Measurements from ENCODE around the gene SPACA6. TPM values are rescaled to one million over a fixed set of nuclear protein-coding genes. Genes with fewer than 3 reads are reported as not detected.

SPACA6 gene
- 5.5 and 21.2 TPM in 2 replicates for total RNA-seq

GRCh38 chr19:51693260-51693659, at the start of gene SPACA6:
SPACA6 (plus strand) TSS chr19:51693330; CDS start chr19:51693527, 197 bp downstream.

GRCh38 chr19:51646730-51647129, 46.4 kb upstream of the SPACA6 start, which contains the start of gene SIGLEC14:
SIGLEC14 (minus strand) TSS chr19:51646825; CDS start chr19:51646759, 66 bp downstream.

GRCh38 chr19:51751655-51752054, 58.5 kb downstream of the SPACA6 start, which contains the start of gene FPR1:
FPR1 (minus strand) TSS chr19:51751878; CDS start chr19:51746994, 4,884 bp downstream.

Small RNAs within 50 kb of the gene (small RNA-seq; reads per million reads assigned to genes)
- gene AC018755.2 = not detected
- gene MIR125A = not detected
- 0.58 reads per million, percentile 34 among the genes with 10 or more reads in this experiment for gene MIR99B
- gene MIRLET7E = not detected

Other genes starting within 250 kb of the SPACA6 start
- not detected in 2 replicates for gene SIGLEC8, start 234.9 kb upstream of the SPACA6 start, total RNA-seq
- gene CEACAM18, start 214.8 kb upstream of the SPACA6 start, total RNA-seq = not detected in 2 replicates
- gene SIGLEC12, start 191.5 kb upstream of the SPACA6 start, total RNA-seq = not detected in 2 replicates
- not detected in 2 replicates for gene SIGLEC6, start 161.7 kb upstream of the SPACA6 start, total RNA-seq
- 5.5 and 6.4 TPM in 2 replicates for gene ZNF175, start 122.0 kb upstream of the SPACA6 start, total RNA-seq
- 1.2 and 2.8 TPM in 2 replicates for gene SIGLEC5, start 62.9 kb upstream of the SPACA6 start, total RNA-seq
- not detected in 2 replicates for gene SIGLEC14, start 46.5 kb upstream of the SPACA6 start, total RNA-seq
- not detected in 2 replicates for gene HAS1, start 30.7 kb downstream of the SPACA6 start, total RNA-seq
- gene FPR1, start 58.5 kb downstream of the SPACA6 start, total RNA-seq = 0.11 TPM in 1 of 2 replicates, not detected in the other
- not detected in 2 replicates for gene FPR2, start 67.8 kb downstream of the SPACA6 start, total RNA-seq
- gene FPR3, start 101.8 kb downstream of the SPACA6 start, total RNA-seq = not detected in 2 replicates
- gene ZNF577, start 194.6 kb downstream of the SPACA6 start, total RNA-seq = 8.4 and 13.0 TPM in 2 replicates
- gene ZNF649, start 211.7 kb downstream of the SPACA6 start, total RNA-seq = 6.4 and 7.1 TPM in 2 replicates
- 6.5 and 7.9 TPM in 2 replicates for gene ZNF613, start 234.1 kb downstream of the SPACA6 start, total RNA-seq